GM06990 (cell line): ENCODE results near the gene SCRN1.

Source experiments
- DNase-seq: peaks from one replicate; pipeline ENCODE4 v3.0.0-alpha.2; 2011; ENCODE audit not compliant: insufficient read length; ENCODE audit errors: extremely low read depth
- H3K27me3 ChIP-seq: replicated peaks from 2 replicates; pipeline ENCODE4 v1.6.0; 2011; ENCODE audit warnings: low read length; ENCODE audit not compliant: control insufficient read depth, insufficient read depth
- H3K36me3 ChIP-seq: 2 replicates; pipeline ENCODE4 v1.5.1; 2011; ENCODE audit warnings: low read length; ENCODE audit not compliant: control insufficient read depth, insufficient read depth
- H3K4me3 ChIP-seq: replicated peaks from 2 replicates; pipeline ENCODE4 v1.5.1; 2011; ENCODE audit warnings: low read depth, mild to moderate bottlenecking, control low read depth, low read length
- CTCF ChIP-seq: IDR thresholded peaks from 2 replicates; pipeline ENCODE4 v1.5.1; 2011; ENCODE audit warnings: low read length, control low read depth, mild to moderate bottlenecking, inconsistent platforms; ENCODE audit not compliant: insufficient read depth, poor library complexity, severe bottlenecking

Gene SCRN1

GRCh38 chr7:29898301-29898700 is 91.3 kb downstream of the SCRN1 start:
- DNase-seq, result no peak
- no peaks in the 10 kb centered on the region for H3K36me3 ChIP-seq
- no peak for TF ChIP-seq CTCF

GRCh38 chr7:29896685-29897411 is 92.8 kb downstream of the SCRN1 start:
- Histone ChIP-seq H3K4me3 (no peak overlapping the region), H3K27me3 (no peaks in the 10 kb centered on the region), H3K36me3 (no peaks in the 10 kb centered on the region)
- no peak for DNase-seq
- TF ChIP-seq CTCF, result no peak

More at GRCh38 chr7:29898301-29898700, 91.3 kb downstream of the SCRN1 start:
- Histone ChIP-seq H3K4me3 (no peak overlapping the region), H3K27me3 (no peaks in the 10 kb centered on the region)

- H3K4me3 ChIP-seq, result no peak overlapping the region
- no peaks in the 10 kb centered on the region for H3K27me3 ChIP-seq
- no peak for DNase-seq
- TF ChIP-seq CTCF, result no peak
- no peaks in the 10 kb centered on the region for H3K36me3 ChIP-seq
Observed at GRCh38 chr7:29895559-29895958, 94.0 kb downstream of the SCRN1 start.

GRCh38 chr7:29894256-29894655 is 95.3 kb downstream of the SCRN1 start:
- Histone ChIP-seq H3K4me3 (no peak overlapping the region), H3K27me3 (no peaks in the 10 kb centered on the region), H3K36me3 (no peaks in the 10 kb centered on the region)
- DNase-seq, result no peak
- TF ChIP-seq CTCF, result no peak

GRCh38 chr7:29893351-29893965 is 96.1 kb downstream of the SCRN1 start:
- Histone ChIP-seq H3K27me3 (no peaks in the 10 kb centered on the region), H3K4me3 (no peak overlapping the region), H3K36me3 (no peaks in the 10 kb centered on the region)
- TF ChIP-seq CTCF, result no peak
- DNase-seq, result no peak

GRCh38 chr7:29892231-29892630 is 97.4 kb downstream of the SCRN1 start:
- no peak for TF ChIP-seq CTCF
- no peak for DNase-seq
- no peaks in the 10 kb centered on the region for H3K27me3 ChIP-seq
- no peaks in the 10 kb centered on the region for H3K36me3 ChIP-seq
- H3K4me3 ChIP-seq, result no peak overlapping the region
